Glomerular endothelial cell (primary cell): ENCODE results near the gene PAK4. TPM values are rescaled to one million over a fixed set of nuclear protein-coding genes. Genes with fewer than 3 reads are reported as not detected.
"Not testable (repeated sequence)": the region's sequence is repeated elsewhere in the genome, so short reads cannot be mapped to it uniquely, and the experiment has no call there.

Experiments used
- DNase-seq: peaks from one replicate; pipeline ENCODE4 v3.0.0-alpha.2; 2011; ENCODE audit warnings: low read depth, low spot score; ENCODE audit errors: extremely low read depth
- total RNA-seq: library from RNA; depleted of rRNA; stranded (reverse); fragments of >200 nt; gene quantifications from 2 replicates; pipeline ENCODE4 v1.2.3, GENCODE V29; 2015

Gene PAK4
- total RNA-seq, 1 donor from 2014 or later, result 36.6 TPM

DNA sequence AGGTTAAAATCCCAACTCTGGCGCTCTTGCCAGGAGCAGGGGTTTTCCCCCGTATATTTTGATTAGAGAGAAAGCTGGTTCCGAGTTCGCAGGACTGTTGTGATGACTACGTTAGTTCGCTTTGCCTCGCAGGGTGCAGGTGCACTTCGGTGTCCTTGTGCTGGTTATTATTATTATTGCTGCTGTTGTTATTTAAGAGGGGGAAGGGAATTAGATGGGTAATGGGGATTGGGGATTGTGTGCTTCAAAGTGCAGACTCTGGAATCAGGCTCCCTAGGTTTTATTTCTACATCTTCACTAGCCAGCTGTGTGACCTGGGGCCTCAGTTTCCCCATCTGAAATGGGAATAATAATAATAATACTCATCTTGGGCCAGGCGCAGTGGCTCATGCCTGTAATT, 26.2 kb upstream of the PAK4 start:
- no peak for DNase-seq

DNA sequence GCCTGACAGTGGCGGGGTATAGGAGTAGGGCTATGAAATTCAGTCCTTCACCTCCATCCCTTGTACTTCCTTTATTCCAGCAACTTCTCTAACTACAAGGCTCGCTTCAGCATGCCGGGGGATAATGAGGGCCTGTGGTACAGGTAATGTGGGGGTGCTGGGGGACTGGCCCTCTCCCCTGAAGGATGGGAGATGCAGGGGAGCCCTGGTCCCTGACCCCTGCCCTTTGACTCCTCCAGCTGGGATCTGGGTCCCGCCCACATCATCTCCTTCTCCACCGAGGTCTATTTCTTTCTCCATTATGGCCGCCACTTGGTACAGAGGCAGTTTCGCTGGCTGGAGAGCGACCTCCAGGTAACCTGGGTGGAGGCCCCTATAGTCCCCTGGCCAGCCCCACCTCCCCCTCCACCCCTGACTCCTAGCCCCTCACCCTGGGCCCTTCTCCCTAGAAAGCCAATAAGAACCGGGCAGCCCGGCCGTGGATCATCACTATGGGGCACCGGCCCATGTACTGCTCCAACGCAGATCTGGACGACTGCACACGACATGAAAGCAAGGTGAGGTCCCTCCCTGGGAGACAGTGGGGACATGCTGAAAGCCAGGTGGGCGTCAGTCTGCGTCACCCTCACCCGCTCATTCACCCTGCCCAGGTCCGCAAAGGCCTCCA, 25.0 kb upstream of the PAK4 start:
- no peak for DNase-seq

GRCh38 chr19:39103151-39103550, 22.4 kb upstream of the PAK4 start:
- no peak for DNase-seq

- DNase-seq, result no peak
Measured at GRCh38 chr19:39104186-39104596, 21.4 kb upstream of the PAK4 start.

DNA sequence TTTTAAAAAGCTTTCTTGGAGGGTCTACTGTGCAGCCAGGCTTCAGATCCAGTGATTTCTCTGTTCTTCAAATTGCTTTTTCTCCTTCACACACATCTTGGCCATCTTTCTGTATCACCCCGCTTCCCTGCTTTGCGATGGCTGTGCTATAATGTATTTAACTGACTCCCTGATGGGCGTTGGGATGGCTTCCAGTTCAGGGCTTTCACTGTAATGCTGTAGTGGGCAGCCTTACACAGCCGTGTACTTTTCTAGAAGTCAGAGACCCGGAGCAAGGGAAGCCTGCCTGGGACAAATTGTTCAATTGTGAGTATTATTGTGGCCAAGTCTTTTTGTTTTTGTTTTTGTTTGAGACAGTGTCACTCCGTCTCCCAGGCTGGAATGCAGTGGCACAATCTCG, 19.4 kb upstream of the PAK4 start:
- no peak for DNase-seq

DNA sequence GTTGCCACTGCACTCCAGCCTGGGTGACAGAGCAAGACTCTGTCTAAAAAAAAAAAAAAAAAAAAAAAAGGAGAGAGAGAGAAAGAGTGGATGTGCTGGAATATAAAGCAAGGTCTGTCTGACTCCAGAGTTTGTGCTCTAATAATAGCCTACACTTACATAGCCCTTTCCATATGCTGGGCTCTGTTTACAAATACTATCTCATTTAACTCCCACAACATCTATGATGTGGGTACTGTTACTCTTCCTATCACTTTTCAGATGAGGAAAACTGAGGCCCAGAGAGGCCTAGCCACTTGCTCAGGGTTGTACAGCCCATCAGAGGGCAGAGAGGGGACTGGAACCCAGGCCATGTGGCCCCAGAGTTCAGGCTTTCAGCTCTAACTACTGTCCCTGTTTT, 15.9 kb upstream of the PAK4 start:
- no peak for DNase-seq

DNA sequence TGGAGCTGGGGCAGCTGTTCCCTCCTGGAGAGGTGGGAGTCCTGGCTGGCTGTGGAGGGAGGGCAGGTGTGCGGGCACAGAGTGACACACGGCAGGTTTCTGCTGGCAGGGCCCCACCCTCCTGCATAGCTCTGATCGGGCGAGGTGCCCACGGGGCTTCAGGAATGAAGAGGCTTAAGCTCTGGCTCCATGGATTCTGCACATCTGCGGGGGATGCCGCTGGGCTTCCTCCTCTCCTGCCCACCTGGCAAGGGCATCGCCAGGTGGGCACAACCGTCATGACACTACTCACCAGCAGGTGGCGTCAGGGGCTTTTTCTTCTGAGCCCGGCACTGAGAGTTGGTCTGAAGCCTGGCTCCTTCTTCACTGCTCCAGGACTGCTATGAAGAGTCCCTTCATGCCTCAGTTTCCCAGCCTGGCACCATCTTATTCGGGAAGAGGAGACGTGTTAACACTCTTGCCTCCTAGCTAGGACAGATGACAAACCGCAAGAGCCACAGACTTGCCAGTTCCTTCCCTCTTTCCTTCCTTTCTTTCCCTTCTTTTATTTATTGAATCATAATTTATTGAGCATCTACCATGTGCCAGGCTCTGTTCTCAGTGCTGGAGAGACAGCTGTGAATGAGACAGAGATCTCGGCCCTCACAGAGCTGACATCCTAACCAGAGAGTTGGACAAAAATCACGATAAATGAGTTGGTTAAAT, 15.2 kb upstream of the PAK4 start:
- no peak for DNase-seq

- no peak for DNase-seq
Measured at GRCh38 chr19:39111593-39112199, 13.9 kb upstream of the PAK4 start.

DNA sequence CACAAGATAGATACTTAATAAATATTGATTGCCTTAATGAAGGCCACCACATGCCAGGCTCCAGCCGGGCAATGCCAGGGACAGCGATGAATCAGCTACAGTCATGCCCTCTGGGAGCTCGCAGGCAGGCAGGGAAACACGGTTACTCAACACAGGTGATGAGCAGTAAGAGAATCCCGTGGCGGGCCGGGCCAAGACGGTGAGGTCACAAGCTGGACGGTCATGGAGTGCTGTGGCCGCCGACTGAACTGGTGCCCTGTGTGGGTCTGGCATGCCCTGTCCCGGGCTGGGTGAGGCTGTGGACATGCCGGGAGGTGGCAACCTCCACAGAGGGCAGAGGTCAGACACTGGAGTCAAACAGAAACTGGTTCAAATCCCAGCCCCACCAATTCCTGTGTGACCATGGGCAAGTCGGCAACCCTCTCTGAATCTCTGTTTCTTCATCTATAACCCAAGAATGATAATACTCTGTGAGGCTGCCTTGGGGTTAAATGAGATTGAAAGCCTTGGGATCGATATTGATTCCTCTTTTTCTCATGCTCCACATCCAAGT, 13.2 kb upstream of the PAK4 start:
- no peak for DNase-seq

DNA sequence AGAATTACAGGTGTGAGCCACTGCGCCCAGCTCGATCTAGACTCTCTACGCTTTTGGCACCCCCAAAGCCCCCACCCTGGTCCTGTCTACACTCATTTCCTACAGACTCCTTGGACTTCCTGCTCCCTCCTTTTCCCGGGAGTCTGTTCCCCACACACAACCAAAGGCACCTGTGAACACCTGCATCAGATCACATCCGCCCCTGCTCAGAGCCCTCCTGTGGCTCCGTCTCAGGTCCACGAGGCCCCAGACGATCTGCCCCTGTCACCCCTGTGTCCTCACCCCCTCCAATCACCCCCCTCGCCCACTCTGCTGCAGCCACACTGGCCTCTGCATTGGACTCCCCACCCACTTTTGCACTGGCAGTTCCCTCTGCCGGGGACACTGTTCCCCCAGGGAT, 12.4 kb upstream of the PAK4 start:
- DNase-seq, result no peak

GRCh38 chr19:39115105-39115847, 10.3 kb upstream of the PAK4 start:
- no peak for DNase-seq

- not testable (repeated sequence) for DNase-seq
Measured at GRCh38 chr19:39117023-39117422, 8.6 kb upstream of the PAK4 start.

DNA sequence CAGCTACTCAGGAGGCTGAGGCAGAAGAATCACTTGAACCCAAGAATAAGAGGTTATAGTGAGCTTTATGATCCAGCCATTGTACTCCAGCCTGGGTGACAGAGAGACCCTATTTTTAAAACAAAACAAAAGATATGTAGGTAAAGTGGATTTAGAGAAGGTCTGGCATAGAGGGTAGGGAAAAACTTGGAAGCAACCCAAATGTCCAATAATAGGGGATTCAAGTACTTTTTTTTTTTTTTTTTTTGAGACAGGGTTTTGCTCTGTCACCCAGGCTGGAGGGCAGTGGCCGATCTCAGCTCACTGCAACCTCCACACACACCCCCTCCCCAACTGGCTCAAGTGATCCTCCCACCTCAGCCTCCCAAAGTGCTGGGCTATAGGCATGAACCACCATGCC, 5.8 kb upstream of the PAK4 start:
- no peak for DNase-seq

DNA sequence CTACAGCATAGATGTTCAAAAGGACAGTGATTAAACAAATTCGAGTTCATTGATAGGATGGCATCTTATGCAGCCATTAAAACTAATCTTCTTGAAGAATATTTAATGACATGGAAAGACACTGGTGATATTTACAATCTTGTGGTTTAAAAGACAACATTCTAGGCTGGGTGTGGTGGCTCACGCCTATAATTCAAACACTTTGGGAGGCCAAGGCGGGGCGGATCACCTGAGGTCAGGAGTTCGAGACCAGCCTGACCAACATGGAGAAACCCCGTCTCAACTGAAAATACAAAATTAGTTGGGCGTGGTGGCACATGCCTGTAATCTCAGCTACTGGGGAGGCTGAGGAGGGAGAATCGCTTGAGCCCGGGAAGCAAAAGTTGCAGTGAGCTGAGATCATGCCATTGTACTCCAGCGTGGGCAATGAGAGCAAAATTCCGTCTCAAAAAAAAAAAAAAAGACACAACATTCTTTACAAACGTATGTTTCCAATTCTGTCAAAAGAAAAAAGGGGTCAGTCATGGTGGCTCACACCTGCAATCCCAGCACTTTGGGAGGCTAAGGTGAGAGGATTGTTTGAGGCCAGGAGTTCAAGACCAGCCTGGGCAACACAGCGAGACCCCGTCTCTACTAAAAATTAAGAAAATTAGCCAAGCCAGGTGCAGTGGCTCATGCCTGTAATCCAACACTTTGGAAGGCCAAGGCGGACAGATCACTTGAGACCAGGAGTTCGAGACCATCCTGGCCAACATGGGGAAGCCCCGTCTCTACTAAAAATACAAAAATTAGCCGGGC, 2.5 kb upstream of the PAK4 start:
- DNase-seq, result no peak

GRCh38 chr19:39124136-39124764, 1.3 kb upstream of the PAK4 start:
- DNase-seq, result no peak

DNA sequence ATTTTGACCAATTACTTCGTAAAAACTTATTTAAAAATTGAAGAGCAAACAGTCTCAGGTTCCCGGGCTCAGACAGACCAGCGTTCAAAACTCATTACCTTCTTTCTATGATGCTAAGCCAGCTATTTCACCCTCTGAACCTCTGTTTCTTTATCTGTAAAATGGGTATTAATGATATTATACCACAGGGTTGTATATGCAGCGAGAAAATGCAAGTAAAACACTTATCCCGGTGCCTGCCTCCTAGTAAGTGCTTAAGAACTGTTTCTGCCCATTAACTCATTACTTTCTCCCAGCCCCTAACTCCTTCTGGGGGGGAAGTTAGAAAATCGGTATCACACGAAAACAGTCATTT, 410 bp upstream of the PAK4 start:
- DNase-seq, result no peak

GRCh38 chr19:39126312-39127187, 964 bp downstream of the PAK4 start:
- DNase-seq, result no peak

GRCh38 chr19:39127812-39128515, 2.4 kb downstream of the PAK4 start:
- no peak for DNase-seq
